ENCODE data around the gene BANF2. TPM values are rescaled to one million over a fixed set of nuclear protein-coding genes. Genes with fewer than 3 reads are reported as not detected.

Gene BANF2
- total and polyA plus RNA-seq, 2 of the 13 experiments (the other 11 are each of a cell fraction or from before 2014, with no cell fraction given) = 0.35 TPM; not detected in 1

DNA sequence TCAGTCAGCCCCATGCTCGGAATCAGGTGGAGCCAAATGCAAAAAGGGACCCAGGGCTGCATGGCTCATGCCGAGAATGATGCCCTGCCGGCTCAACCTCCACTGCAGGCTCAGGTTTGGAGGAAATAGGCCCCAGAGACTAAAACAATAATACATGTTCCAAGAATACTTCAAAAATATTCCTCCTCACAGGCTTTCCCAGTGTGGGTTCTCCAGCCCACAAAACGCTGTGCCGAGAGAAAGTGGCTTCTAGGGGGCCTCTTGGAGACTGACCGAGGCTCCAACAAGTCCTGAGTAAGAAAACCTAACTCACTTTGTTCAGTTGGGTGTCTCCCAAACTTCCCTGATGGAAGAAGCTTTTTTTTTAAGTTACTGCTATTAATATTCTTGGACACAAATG lies 73.9 kb downstream of the BANF2 start:
- in situ Hi-C loops (cut with HindIII; ENCODE audit: extremely low pct_ligation_motif_present, low pct_unique_long_range_greater_than_20kb) (no loop called here), intact Hi-C loops (cut with micrococcal nuclease; ENCODE audit: unreplicated experiment) (no loop called here)
- DNase-seq (ENCODE audit: low spot score) (no peak), FAIRE-seq (no peak), ATAC-seq (no peak)
- TF ChIP-seq ZBTB8A (CRISPR knock-in tag; IDR thresholded peaks at IDR 0.05; ENCODE audit: borderline replicate concordance, low read depth) (no peak), ZNF101 (CRISPR knock-in tag; IDR thresholded peaks at IDR 0.05; ENCODE audit: borderline replicate concordance, low read depth) (no peak), GABPA (IDR thresholded peaks at IDR 0.05; ENCODE audit: low read depth, low read length) (no peak), GABPA (CRISPR knock-in tag; IDR thresholded peaks at IDR 0.05; ENCODE audit: low read depth) (no peak), TCF12 (IDR thresholded peaks at IDR 0.05) (no peak), TCF12 (CRISPR knock-in tag; IDR thresholded peaks at IDR 0.05) (no peak), IKZF4 (CRISPR knock-in tag; IDR thresholded peaks at IDR 0.05; ENCODE audit: borderline replicate concordance, low read depth, not compliant biosample characterization) (no peak), SAFB2 (CRISPR knock-in tag; IDR thresholded peaks at IDR 0.05; ENCODE audit: borderline replicate concordance, low read depth) (no peak), ZFP36 (IDR thresholded peaks at IDR 0.05; ENCODE audit: borderline replicate concordance, low read depth, low read length, partially characterized antibody) (no peak), ETV5 (CRISPR knock-in tag; IDR thresholded peaks at IDR 0.05; ENCODE audit: borderline replicate concordance) (no peak), MED1 (CRISPR knock-in tag; IDR thresholded peaks at IDR 0.05) (no peak), ERF (CRISPR knock-in tag; IDR thresholded peaks at IDR 0.05) (no peak), ZNF737 (CRISPR knock-in tag; IDR thresholded peaks at IDR 0.05; ENCODE audit: borderline replicate concordance) (no peak), ZFY (CRISPR knock-in tag; IDR thresholded peaks at IDR 0.05) (no peak), ZNF546 (CRISPR knock-in tag; conservative IDR thresholded peaks at IDR 0.05) (no peak)
- TF ChIP-seq, protein P1, sequence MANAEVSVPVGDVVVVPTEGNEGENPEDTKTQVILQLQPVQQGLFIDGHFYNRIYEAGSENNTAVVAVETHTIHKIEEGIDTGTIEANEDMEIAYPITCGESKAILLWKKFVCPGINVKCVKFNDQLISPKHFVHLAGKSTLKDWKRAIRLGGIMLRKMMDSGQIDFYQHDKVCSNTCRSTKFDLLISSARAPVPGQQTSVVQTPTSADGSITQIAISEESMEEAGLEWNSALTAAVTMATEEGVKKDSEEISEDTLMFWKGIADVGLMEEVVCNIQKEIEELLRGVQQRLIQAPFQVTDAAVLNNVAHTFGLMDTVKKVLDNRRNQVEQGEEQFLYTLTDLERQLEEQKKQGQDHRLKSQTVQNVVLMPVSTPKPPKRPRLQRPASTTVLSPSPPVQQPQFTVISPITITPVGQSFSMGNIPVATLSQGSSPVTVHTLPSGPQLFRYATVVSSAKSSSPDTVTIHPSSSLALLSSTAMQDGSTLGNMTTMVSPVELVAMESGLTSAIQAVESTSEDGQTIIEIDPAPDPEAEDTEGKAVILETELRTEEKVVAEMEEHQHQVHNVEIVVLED (CRISPR knock-in tag; IDR thresholded peaks at IDR 0.05; ENCODE audit: borderline replicate concordance) = no peak
- TF ChIP-seq, protein P2, sequence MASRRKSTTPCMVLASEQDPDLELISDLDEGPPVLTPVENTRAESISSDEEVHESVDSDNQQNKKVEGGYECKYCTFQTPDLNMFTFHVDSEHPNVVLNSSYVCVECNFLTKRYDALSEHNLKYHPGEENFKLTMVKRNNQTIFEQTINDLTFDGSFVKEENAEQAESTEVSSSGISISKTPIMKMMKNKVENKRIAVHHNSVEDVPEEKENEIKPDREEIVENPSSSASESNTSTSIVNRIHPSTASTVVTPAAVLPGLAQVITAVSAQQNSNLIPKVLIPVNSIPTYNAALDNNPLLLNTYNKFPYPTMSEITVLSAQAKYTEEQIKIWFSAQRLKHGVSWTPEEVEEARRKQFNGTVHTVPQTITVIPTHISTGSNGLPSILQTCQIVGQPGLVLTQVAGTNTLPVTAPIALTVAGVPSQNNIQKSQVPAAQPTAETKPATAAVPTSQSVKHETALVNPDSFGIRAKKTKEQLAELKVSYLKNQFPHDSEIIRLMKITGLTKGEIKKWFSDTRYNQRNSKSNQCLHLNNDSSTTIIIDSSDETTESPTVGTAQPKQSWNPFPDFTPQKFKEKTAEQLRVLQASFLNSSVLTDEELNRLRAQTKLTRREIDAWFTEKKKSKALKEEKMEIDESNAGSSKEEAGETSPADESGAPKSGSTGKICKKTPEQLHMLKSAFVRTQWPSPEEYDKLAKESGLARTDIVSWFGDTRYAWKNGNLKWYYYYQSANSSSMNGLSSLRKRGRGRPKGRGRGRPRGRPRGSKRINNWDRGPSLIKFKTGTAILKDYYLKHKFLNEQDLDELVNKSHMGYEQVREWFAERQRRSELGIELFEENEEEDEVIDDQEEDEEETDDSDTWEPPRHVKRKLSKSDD (CRISPR knock-in tag; IDR thresholded peaks at IDR 0.05; ENCODE audit: low read depth) = no peak
- TF ChIP-seq, protein P3, sequence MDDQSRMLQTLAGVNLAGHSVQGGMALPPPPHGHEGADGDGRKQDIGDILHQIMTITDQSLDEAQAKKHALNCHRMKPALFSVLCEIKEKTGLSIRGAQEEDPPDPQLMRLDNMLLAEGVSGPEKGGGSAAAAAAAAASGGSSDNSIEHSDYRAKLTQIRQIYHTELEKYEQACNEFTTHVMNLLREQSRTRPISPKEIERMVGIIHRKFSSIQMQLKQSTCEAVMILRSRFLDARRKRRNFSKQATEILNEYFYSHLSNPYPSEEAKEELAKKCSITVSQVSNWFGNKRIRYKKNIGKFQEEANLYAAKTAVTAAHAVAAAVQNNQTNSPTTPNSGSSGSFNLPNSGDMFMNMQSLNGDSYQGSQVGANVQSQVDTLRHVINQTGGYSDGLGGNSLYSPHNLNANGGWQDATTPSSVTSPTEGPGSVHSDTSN (CRISPR knock-in tag; IDR thresholded peaks at IDR 0.05; ENCODE audit: borderline replicate concordance) = no peak
- ChIA-PET POLR2A (interaction anchor here (1.1 kb wide), 1 partner anchor 91 kb away, joined by 4 read pairs; the partner anchor contains the start of gene RRBP1), CTCF (ENCODE audit: low intra/inter-chr PET ratio, low total read pairs) (no interaction called here)
- no peaks in the 10 kb centered on the region for H3K9me3 ChIP-seq (ENCODE audit: low read length)
- H3K79me2 ChIP-seq (ENCODE audit: insufficient read depth, low read length) = no peaks in the 10 kb centered on the region
- no peaks in the 10 kb centered on the region for H3K36me3 ChIP-seq (replicated peaks in 1 of 2; ENCODE audit: control insufficient read depth in 1 of 2, insufficient read depth in 2 of 2, low read length in 2 of 2)
- H3K4me2 ChIP-seq (ENCODE audit: low read depth, low read length) = no peak overlapping the region
- no peaks in the 10 kb centered on the region for H3K27me3 ChIP-seq (ENCODE audit: control insufficient read depth in 1 of 2, insufficient read depth in 2 of 2, low read length in 2 of 2)
- BruUV-seq (replicated peaks) = no TSS peak
- H3K27ac ChIP-seq (ENCODE audit: extremely low read length, insufficient read depth, low read length) = no peak overlapping the region
- no peak overlapping the region for H3K4me3 ChIP-seq (replicated peaks in 1 of 3; ENCODE audit: insufficient read depth in 1 of 3, low read depth in 2 of 3, low read length in 3 of 3)
- no peak overlapping the region for H2AFZ ChIP-seq (ENCODE audit: low read length)
- no peak overlapping the region for H3K9ac ChIP-seq (ENCODE audit: insufficient read depth, low read depth, low read length)
- WGBS (ENCODE audit: low lambda C conversion rate) = 90% methylated on average over 6 of the region's 6 CpGs
- no peaks in the 10 kb centered on the region for H4K20me1 ChIP-seq (ENCODE audit: insufficient read depth, low read length)
- peaks cover 50% of the 10 kb centered on the region for H3K4me1 ChIP-seq (ENCODE audit: insufficient read depth, low read length)

Data from HepG2 (cell line).